Type B pancreatic cell (in vitro differentiated cells): Measurements from ENCODE around the gene STXBP6. TPM values are rescaled to one million over a fixed set of nuclear protein-coding genes. Genes with fewer than 3 reads are reported as not detected.

Experiments used
- DNase-seq: peaks from one replicate; pipeline ENCODE4 v3.0.0; 2021; ENCODE audit warnings: mixed read lengths; ENCODE audit not compliant: unreplicated experiment; ENCODE audit errors: extremely low spot score
- H3K27ac Mint-ChIP-seq: 2 replicates; pipeline ENCODE4 v1.8.0; 2021; ENCODE audit warnings: mild to moderate bottlenecking, mixed read lengths
- H3K27me3 Mint-ChIP-seq: 2 replicates; pipeline ENCODE4 v1.8.0; 2021; ENCODE audit warnings: mixed read lengths
- H3K36me3 Mint-ChIP-seq: 2 replicates; pipeline ENCODE4 v1.8.0; 2021; ENCODE audit warnings: mixed read lengths
- H3K4me1 Mint-ChIP-seq: one replicate; pipeline ENCODE4 v1.8.0; 2021; ENCODE audit warnings: mixed read lengths; ENCODE audit not compliant: unreplicated experiment
- H3K4me3 Mint-ChIP-seq: 2 replicates; pipeline ENCODE4 v1.8.0; 2021; ENCODE audit warnings: mild to moderate bottlenecking, mixed read lengths
- H3K9me3 Mint-ChIP-seq: 2 replicates; pipeline ENCODE4 v1.8.0; 2021; ENCODE audit warnings: mixed read lengths
- CTCF ChIP-seq: fragments of 200-600 bp; sonication (generic); conservative IDR thresholded peaks from 2 replicates; pipeline ENCODE4 v1.5.0; 2021; ENCODE audit warnings: antibody characterized with exemption, mild to moderate bottlenecking
- total RNA-seq: library from RNA; stranded (reverse); gene quantifications from 2 replicates; pipeline ENCODE4 v1.2.1, GENCODE V29; 2021; ENCODE audit warnings: low replicate concordance

STXBP6 gene
- total RNA-seq, 1 donor from 2014 or later = 17.0 TPM

GRCh38 chr14:25090716-25091454 lies 40.9 kb upstream of the STXBP6 start:
- TF ChIP-seq CTCF = no peak
- DNase-seq = no peak
- Mint-ChIP-seq H3K27me3 (no peaks in the 10 kb centered on the region), H3K4me1 (peaks cover 28% of the 10 kb centered on the region), H3K36me3 (no peaks in the 10 kb centered on the region), H3K27ac (peak overlapping the region; percentile 96), H3K9me3 (no peaks in the 10 kb centered on the region), H3K4me3 (peak overlapping the region; percentile 78)

DNA sequence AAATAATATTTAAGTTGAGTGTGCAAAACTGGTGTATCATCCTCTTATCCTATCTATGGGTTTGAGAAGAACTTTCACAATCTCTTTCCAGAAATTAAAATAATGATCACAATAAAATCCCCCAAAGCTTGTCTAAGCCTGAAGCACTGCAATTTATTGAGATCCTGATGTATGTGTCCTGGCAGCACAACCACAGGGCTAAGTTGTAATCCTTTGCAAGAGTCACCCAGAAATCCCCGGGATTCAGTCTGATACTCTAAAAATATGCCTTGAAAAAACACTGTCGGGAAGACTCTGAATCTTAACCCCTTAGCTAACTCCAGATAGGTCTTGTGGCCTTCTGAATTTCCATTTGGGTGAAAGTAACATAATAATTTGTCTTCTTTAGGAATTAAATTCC lies 40.3 kb upstream of the STXBP6 start:
- H3K4me3 Mint-ChIP-seq = no peak overlapping the region
- no peaks in the 10 kb centered on the region for H3K9me3 Mint-ChIP-seq
- peak overlapping the region; percentile 96 for H3K27ac Mint-ChIP-seq
- no peak for DNase-seq
- no peaks in the 10 kb centered on the region for H3K27me3 Mint-ChIP-seq
- H3K4me1 Mint-ChIP-seq = peaks cover 22% of the 10 kb centered on the region
- H3K36me3 Mint-ChIP-seq = no peaks in the 10 kb centered on the region
- no peak for TF ChIP-seq CTCF

GRCh38 chr14:25089496-25089895 lies 39.5 kb upstream of the STXBP6 start:
- no peak for DNase-seq
- Mint-ChIP-seq H3K4me1 (peaks cover 22% of the 10 kb centered on the region), H3K4me3 (no peak overlapping the region), H3K36me3 (no peaks in the 10 kb centered on the region), H3K27ac (peak overlapping the region; percentile 85), H3K9me3 (no peaks in the 10 kb centered on the region), H3K27me3 (no peaks in the 10 kb centered on the region)
- no peak for TF ChIP-seq CTCF

DNA sequence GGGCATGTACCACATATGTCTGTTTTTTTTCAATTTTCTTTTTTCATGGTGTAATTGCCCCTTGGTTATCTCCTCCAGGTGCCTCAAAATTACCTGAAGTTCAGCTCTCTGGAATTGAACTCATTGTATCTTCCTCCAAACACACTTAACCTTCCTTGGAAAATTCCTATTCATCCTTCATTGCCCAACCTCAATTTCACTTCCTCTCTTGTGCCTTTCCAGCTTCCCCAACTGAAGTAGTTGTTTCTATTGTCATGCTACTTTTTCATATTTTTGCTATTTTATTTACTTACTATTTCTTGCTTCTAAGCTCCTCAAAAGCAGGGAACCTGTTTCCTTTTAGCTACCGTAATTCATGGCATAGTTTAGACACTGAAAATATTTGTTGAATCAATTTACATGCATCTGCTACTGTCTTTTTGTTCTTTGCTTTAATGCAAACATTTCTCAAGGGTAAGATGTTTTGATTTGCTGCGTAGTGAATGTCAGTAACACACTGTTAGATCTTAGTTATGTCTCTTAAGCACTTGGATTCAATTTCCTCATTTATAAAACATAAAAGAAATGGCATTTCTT lies 37.0 kb upstream of the STXBP6 start:
- no peak for TF ChIP-seq CTCF
- H3K4me1 Mint-ChIP-seq = peaks cover 15% of the 10 kb centered on the region
- H3K9me3 Mint-ChIP-seq = no peaks in the 10 kb centered on the region
- no peak for DNase-seq
- no peaks in the 10 kb centered on the region for H3K27me3 Mint-ChIP-seq
- H3K27ac Mint-ChIP-seq = no peak overlapping the region
- no peak overlapping the region for H3K4me3 Mint-ChIP-seq
- no peaks in the 10 kb centered on the region for H3K36me3 Mint-ChIP-seq

DNA sequence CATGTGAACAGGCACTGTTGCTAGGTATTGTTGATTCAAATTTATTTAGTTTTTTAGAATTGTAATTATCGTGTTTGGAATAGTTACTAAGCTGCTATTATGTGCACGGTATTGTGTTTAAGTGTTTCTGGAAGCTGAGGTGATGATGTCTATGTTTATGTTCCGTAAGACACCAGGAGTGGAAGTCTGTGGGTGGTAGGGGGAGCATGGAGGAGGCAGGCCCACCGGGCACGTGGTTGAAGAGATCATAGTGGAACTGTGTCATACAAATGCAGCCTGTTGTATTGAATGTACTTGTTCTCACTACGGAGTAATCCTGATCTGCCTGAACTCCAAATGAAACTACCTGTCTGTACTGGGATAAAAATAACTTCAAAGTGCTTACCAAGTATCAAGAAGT lies 36.1 kb upstream of the STXBP6 start:
- Mint-ChIP-seq H3K27me3 (no peaks in the 10 kb centered on the region), H3K9me3 (no peaks in the 10 kb centered on the region), H3K27ac (no peak overlapping the region), H3K4me3 (no peak overlapping the region), H3K36me3 (no peaks in the 10 kb centered on the region), H3K4me1 (peaks cover 12% of the 10 kb centered on the region)
- no peak for TF ChIP-seq CTCF
- no peak for DNase-seq
